HG02852 (cell line): ENCODE results near the gene RNF130.

ENCODE experiments used
- ATAC-seq: cut with Tn5 transposase; IDR thresholded peaks from one replicate; pipeline ENCODE4 v1.9.1; 2021; ENCODE audit warnings: mild to moderate bottlenecking, moderate library complexity; ENCODE audit not compliant: unreplicated experiment

Gene RNF130

DNA sequence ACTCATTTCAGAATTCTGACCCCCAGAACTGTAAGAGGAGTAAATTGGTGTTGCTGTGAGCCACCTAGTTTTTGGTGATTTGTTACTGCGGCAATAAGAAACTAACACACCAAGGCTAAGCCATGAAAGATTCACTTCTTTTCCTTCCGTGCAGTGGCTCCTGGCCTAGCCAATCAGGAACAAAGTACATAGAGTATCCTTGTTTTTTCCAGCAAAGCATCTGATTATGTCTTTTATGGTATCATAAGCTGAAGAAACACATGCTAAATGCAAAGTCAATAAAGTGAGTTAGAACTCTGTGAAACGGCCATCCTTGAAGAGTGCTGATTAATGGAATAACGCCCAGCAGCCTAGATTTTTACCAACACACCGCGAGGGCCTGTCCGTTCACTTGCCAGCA is 11.4 kb downstream of the RNF130 start:
- ATAC-seq: no peak

DNA sequence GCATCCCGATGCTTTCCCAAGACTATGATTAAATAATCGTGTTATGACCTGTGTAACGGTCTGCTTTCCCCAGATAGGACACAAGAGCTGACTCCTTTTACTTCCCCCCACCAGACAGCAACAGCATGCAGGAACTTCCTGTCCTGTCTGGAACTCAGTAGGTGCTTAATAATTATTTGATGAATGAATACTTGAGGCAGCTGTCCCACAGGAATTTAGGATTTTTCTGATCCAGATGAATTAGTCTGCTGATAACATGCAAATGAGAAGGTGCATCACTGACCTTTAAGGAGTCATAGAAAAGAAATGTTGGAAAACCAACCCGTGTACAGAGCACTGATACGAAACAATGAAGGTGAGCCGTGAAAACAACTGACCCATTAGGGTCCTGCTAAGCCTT is 12.2 kb downstream of the RNF130 start:
- ATAC-seq: no peak

DNA sequence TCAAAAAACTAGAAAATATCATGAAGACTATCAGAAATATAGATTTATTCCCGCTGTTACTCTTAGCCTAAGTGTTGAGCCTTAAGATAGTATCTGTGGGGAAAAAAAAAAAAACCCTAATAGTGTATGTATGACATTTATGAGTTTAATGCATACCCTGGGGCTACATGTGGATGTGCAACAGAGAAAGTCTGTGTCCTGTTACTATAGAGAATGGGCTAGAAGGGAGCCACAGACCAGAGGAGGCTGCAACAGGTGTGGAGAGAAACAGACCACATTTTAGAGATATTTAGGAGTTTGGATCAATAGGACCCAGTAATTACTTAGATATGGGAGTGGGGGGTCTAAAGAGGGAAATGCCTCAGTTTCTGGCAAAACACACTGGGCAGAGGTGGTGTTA is 15.4 kb downstream of the RNF130 start:
- no peak for ATAC-seq

DNA sequence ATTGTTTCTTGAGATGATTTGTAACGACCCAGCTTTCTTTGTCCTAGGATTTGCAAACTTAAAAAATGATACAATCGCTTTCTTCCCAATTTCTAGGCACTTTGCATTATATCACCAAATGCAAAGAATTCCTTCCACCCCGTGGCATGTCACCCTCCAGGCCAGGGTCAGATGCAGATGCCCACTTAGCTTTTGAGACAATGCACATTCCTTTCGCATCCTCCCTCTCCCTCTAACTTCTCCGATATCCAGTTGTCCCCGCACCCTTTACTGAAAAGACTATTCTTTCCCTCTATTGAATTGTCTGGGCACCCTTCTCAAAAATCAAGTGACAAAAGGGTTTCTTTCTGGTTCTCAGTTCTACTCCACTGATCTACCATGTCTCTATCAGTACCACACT is 17.3 kb downstream of the RNF130 start:
- ATAC-seq: no peak

DNA sequence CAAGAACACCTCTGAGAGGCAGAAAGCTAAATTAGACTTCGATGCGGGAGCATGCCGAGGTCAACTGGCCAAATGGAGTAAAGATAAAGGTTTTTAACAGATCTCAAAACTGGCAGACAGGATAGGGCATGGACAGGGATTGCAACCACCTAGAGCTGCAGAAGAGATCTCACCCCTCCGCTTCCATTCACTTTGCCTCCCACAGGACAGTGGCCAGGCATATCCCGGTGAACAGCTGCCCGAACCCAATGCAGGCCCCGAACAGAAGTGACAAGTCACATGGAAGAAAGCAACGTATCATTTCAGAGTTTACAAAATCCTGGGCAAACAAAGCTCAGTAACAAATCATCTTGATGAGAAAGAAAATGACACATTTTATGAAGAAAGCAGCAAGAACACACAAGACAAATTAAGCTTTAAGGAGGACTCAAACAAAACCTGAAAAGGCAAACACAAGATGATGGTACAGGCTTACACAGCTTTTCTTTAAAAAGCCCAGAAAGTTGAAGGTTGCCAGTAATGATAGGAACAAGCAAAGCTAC is 18.4 kb downstream of the RNF130 start:
- no peak for ATAC-seq

DNA sequence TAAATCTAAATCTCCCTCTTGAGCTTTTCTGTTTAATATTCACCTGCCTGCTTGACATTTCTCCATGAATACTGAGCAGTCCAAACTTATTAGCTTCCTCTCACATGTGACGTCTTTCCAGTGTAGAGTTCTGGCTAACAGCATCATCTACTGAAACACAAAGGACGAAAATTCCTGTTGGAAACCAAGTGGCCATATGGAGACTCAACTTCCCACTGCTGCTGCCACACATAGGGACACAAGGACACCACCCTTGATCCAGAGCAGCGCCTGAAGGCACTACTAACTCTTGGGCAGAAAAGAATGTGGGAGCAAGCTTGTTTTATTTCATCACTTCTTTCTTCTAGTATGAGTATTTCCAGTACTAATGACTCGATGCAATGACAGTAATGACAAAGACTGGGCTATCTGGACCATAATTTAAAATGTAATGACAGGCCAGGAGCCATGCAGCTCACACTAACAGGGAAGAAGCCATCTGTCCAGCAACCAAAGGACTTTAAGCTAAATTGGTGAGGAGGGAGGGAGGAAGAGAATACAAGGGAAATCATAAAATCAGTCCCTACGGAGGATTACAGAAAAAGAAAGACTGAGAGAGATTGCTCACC is 19.2 kb downstream of the RNF130 start:
- no peak for ATAC-seq

DNA sequence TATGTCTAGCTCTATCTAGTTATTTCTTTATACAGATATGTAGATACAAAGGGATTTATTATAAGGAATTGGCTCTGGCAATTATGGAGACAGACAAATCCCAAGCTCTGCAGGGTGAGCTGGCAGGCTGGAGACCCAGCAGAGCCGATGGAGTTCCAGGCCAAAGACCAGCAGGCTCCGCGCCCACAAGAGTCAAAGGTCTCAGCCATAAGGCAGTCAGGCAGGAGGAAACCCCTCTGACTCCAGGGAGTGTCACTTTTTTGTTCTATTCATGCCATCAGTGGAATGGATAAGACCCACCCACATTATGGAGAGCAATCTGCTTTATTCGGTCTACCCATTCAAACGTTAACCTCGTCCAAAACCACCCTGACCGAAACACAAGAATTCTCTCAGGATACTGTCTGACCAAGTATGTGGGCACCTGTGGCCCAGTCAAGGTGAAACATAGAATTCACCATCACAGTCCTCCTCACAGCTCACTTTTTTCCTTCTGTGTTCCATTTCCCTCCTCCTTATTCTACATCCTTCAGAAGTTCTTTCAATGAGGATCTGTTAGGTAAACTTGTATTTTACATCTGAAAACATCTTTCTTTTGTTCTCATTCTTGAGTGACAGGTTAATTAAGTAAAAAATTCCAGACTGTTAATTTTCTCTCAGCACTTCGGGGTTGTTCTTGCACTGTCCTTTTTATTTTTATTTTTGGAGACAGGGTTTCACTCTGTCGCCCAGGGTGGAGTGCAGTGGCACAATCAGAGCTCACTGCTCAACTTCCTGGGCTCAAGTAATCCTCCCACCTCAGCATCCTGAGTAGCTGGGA is 21.2 kb downstream of the RNF130 start:
- ATAC-seq: no peak

DNA sequence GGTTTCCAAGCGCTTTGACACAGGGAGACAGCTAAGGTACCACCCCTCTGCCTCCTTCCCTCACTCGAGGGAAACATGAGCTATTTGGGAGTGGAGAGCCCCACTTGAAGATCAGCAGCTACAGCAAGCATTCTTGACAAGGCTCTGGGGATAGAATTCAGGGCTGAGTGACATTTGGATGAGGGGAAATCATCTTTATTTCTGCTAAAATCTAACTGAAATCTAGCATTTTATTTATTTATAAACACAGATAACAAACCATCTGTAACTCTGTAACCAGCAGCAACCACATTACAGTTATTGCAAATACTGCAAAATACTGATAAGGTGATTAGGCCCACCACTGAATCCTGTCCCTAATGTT is 22.4 kb downstream of the RNF130 start:
- ATAC-seq: no peak

DNA sequence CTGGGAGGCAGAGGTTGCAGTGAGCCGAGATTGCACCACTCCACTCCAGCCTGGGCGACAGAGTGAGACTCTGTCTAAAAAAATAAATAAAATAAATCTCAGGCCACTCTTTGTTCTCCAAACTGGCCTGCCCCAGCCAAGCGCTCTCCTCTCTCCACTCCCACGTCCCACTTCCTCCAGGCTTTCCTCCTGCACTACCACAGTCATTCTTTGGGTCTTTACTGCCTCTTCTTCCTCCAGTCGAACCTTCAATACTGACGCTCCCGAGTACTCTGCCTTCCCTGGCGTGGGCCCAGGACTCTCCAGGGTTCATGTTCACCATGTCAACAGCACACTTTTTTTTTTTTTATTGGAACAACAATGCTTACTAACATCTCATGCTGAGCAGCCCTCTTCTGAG is 23.9 kb downstream of the RNF130 start:
- no peak for ATAC-seq

DNA sequence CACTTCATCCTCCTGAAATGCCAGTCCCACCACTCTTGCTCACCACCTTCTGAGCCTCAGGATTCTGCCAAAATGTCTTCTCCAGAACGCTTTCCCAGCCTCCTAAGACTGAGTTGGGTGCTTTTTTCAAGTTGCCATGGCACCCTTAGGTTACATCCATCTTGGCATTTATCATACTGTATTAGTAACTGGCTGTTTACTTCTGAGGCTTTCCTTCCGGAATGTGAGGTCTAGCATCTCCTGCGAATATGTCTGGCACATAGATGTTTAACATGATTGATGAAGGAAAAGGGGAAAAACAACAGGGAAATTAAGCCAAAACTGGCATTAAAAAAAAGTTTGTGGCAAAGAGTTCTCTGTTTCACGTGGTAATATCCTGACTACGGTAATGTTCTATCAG is 24.9 kb downstream of the RNF130 start:
- no peak for ATAC-seq

DNA sequence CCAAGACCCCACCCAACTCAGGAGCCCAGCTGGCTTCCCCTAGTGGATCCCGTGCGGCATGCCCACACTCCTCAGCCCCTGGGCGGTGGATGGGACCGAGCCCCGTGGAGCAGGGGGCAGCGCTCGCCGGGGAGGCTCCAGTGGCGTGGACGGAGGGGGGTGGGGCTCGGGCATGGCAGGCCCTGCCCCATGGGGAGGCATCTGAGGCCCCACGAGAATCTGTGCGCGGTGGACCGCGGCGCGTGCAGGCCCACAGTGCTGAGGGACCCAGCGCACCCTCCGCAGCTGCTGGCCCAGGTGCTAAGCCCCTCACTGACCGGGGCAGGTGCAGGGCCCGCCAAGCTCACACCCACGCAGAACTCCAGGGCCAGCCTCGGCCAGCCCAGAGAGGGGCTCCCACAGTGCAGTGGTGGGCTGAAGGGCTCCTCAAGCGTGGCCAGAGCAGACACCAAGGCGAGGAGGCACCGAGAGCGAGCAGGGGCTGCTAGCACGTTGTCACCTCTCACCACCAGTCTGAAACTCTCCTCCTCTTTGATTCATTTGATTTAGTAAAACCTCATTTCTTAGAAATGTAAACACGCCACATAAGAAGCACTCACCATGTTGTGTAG is 25.6 kb downstream of the RNF130 start:
- no peak for ATAC-seq

DNA sequence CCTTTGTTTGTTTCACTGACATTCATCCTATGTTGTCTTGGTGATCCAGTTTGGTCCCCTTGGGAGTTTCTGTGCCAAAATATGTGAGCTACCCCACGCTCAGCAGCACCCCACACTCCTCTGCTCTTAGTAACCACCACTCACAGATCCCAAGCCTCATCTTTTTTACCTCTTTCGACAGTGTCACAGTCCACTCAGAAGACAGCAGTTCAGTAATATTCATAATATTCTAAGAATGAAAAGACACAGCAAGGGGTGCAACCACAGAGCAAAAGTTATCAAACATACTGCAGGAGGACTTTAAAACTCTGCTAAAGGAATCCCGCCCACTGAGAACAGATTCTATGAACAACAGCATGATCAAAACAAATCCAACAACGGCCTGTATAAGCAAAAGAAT is 28.2 kb downstream of the RNF130 start:
- no peak for ATAC-seq

DNA sequence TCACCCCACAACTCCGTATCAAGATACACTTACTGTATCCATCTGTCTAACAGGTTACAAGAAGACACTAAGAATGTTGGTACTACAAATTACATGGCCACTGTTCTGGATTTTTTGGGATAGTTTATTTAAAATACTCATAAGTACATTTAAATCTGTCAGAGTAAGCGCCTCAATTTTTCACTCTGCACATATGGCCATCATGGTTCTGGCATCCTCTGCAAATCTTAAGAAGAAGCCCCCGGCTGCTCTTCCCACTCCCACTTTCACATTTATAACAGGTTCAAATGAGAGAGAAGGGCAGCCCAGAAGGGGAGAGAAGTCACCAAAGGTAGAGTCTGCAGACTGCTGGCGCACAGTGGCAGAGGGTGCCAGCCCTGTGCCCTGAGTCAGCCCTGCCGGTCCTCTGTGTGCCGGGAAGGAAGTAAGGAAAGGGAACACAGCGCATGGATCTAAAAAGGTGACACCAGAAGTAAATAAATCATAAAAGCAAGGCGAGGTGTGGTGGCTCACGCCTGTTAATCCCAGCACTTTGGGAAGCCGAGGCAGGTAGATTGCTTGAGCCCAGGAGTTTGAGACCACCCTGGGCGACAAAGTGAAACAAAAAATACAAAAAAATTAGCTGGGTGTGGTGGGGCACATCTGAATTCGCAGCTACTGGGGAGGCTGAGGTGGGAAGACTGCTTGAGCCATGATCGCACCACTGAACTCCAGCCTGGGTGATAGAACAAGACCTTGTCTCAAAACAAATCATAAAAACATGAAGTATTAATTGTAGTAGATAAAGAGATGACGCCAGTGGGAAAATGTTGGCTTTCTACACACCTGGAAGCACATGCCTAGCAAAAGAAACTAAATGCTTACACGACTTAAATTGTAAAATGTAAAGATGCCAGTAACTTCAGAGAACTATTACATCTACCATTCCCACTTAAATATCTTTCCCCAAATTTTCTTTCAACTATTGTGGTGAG is 30.0 kb downstream of the RNF130 start:
- ATAC-seq: no peak

DNA sequence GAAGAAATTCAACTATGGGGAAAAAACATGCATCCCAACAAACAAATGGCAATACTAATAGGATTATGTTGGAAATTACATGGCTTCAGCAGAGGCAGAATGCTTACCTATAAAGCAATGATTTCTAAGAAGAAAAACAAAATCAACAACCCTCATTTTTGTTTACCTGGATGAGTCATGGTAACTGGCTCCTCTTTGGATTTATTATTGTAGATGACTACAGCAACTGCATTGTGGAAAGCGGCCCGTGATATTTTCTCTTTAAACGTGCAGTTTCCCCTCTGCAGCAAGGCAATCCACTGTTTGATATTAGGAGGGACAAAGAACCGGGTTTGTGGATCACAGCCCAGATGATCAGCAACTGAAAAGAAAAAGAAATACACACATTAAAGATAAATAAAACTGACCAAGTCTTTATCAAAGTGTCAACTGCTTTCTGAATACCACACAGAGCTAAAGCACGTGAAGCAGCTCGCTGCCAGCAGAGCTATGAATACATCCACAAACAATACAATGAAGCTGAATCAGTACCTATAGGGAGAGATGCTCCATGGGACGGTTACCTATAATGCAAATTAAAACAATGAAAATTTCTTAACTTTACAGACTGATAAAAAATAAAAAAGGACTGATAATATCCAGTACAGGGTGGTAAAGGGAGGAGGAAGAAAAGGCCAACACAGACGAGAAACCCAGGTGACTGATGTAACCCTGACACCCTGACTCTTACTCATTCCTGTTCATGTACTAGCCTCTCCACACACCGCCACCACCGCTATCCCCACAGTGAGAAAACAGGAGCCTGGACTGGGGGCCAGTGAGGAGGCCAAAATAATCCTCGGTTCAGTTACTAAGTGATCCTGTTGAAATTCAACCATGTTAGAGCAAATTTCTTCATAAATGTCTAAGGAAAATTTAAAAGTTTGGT is 31.0 kb downstream of the RNF130 start:
- ATAC-seq: no peak

DNA sequence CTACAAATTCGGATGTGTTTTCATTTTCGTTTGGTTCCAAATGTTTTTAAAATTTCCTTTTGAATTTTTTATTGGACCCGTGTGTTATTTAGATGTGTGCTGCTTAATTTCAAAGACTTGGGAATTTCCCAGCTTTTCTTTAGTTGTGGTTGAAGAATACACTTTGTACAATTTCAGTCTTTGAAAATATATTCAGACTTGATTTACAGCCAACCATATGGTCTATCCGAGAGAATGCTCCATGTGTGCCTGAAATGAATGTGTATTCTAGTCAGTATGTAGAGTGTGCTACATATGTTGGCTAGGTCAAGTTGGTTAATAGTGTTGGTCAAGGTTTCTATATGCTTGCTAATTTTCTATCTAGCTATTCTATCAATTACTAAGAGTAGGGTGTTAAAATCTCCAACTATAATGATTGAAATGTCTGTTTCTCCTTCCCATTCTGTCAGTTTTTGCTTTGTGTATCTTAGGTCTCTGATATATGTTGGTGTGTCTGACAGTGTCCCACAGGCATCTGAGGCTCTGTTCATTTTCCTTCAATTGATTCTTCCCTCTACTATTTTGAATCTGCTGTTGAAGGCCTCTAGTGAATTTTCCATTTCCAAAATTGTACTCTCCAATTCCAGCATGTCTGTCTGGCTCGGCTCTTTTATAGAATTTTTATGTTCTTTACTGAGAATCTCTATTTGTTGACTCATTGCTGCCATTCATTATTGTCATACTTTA is 36.2 kb downstream of the RNF130 start:
- no peak for ATAC-seq

DNA sequence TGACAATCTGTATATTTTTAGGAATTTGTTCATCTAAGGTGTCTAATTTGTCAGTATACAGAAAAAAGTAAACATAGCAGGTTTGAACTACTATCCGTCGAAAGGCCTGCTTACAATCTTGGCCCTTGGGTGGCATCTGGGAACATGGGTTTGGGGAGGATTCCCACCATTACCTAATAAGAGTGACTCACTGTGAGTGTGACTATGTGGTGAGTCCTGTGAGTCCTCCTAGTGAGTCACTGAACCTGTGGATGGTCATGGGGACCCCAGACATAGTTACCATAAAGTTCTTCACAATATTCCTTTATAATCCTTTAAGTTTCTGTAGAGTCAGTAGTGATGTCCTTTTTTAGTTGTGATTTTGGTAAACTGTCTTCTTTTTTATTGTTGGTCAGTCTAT is 37.0 kb downstream of the RNF130 start:
- ATAC-seq: no peak

DNA sequence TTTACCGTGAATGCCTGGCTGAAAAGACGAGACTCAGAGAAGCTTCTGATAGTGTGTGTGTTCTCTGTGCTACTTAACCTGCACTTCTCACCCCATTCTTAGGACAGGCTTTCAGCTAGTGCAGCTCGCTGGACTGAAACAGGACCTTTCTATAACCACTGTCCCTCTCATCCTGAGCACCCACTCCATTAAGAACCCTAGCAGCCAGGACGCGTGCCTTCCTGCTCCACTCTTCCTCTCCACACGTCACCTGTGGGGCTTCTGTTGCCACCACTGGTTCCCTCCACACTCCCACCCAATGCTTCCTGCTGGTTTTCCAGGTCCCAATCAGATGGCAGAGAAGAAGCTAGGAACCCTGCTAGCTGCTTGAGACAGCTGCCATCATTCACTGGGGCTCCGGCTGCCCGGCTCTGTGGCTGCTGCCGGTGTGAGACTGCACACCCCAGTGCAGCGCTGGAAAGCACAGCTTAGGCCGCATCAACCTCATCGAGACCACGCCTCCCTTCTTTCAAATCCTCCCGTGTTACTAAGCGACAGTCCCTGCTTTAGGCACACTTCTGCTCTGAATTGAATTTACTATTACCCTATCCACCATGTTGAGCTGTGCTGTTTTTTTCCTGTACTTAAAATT is 44.0 kb downstream of the RNF130 start:
- ATAC-seq: no peak

DNA sequence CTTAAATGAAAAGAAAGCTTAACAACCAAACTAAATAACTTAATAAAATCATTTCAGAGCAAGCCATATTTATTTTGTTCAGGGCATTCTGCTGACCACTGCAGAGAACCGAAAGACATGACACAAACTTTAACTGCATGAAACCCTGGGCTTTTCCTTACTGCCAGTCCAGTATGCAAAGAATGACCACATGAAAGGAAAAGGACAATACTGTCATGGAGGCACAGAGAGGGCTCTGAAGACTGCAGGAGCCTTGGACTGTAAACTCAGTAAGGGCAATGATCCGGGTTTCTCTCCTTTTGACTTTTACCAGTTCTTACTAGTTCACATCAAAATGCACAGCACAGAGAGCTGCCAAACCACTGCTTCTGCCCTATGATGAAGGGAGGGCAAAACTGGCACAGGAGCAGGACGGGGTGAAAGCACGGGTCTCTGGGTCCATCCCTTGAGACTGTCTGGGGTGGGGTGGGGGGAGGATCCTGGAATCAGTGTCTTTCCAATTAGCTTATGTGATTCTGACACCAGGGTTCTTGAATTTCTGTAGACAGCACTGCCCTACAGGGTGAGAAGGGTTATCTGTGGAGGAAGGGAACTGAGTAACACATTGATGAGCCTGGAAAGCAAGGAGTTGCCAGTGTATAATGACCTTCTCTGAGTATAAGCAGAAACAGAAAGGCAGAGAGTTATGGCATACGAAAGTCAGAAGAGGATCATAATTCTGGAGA is 44.7 kb downstream of the RNF130 start:
- ATAC-seq: no peak
